ENCODE results near the gene LVRN. TPM values are rescaled to one million over a fixed set of nuclear protein-coding genes. Genes with fewer than 3 reads are reported as not detected.

LVRN gene
- total RNA-seq, 1 donor from 2014 or later = not detected

DNA sequence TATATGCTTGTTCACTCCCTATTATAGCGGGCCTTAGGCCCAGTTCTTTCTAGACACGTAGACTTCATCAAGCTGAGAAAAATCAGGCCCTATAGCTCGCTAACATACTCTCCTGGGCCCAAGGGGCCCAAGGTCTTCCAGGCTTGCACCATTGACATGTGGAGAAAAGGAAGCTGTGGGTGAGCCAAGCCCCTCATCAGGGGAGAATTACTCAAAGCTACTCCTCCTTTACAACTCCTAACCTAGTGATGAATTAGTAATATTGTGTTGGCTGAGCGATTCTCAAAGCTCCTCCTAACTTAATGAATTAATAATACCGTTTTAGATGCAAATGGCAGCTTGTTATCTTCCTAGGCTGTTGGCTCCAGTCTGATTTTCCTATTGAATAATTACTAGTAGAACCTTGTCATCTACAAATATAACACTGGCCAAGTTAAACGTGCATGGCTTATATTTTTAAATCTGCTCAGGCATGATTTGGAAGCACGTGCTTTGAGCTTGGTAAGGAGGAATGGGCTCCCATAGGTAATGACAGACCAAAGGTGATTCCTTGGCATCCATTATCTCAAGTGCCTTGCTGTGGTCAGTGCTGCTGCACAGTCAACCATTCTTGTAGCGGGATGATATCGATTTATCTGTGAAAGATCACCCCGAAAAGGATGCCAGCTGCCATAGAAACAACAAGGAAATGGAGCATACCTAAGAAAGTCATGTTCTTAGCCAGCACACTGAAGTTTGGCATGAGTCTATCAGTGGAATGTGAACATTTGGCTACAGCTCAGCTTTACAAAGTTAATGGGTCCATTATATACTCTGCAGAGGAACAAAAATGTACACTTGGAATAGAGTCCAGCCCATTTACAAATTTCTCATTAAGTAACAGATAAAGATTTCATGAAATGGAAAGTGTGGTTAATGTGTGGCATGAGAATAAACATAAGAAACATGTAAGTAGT lies 23.8 kb downstream of the LVRN start:
- no peak for DNase-seq (ENCODE audit: low read depth)
- H3K36me3 ChIP-seq (ENCODE audit: control insufficient read depth, insufficient read depth, low read length) = no peaks in the 10 kb centered on the region
- no peaks in the 10 kb centered on the region for H3K27me3 ChIP-seq (ENCODE audit: control insufficient read depth, insufficient read depth, low read length)
- H3K4me3 ChIP-seq (ENCODE audit: low read depth, low read length) = no peak overlapping the region
- TF ChIP-seq, protein P1, sequence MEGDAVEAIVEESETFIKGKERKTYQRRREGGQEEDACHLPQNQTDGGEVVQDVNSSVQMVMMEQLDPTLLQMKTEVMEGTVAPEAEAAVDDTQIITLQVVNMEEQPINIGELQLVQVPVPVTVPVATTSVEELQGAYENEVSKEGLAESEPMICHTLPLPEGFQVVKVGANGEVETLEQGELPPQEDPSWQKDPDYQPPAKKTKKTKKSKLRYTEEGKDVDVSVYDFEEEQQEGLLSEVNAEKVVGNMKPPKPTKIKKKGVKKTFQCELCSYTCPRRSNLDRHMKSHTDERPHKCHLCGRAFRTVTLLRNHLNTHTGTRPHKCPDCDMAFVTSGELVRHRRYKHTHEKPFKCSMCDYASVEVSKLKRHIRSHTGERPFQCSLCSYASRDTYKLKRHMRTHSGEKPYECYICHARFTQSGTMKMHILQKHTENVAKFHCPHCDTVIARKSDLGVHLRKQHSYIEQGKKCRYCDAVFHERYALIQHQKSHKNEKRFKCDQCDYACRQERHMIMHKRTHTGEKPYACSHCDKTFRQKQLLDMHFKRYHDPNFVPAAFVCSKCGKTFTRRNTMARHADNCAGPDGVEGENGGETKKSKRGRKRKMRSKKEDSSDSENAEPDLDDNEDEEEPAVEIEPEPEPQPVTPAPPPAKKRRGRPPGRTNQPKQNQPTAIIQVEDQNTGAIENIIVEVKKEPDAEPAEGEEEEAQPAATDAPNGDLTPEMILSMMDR (IDR thresholded peaks at IDR 0.05; ENCODE audit: insufficient read depth, low read length, poor library complexity, severe bottlenecking) = no peak

DNA sequence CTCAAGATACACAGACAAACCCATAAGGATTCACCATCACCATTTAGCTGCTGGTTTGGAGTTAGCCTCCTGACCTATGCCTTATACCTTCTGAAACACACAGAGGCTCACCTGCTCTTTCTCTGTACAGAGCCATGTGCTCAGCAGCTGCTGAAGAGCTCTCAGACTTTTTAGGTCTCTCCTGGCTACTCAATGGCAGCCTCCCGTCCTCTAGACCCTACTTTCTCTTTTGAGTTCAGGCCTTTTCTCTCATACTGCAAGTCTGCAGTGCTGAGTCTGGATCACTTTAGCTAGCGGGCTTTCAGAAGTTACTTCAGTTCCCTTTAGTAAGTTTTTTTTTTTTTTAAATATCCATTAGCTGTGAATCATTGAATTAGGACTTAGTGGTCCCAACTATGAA lies 25.7 kb downstream of the LVRN start:
- no peaks in the 10 kb centered on the region for H3K27me3 ChIP-seq (ENCODE audit: control insufficient read depth, insufficient read depth, low read length)
- DNase-seq (ENCODE audit: low read depth) = no peak
- H3K36me3 ChIP-seq (ENCODE audit: control insufficient read depth, insufficient read depth, low read length) = no peaks in the 10 kb centered on the region
- TF ChIP-seq, protein P1 (IDR thresholded peaks at IDR 0.05; ENCODE audit: insufficient read depth, low read length, poor library complexity, severe bottlenecking) = no peak
- no peak overlapping the region for H3K4me3 ChIP-seq (ENCODE audit: low read depth, low read length)

DNA sequence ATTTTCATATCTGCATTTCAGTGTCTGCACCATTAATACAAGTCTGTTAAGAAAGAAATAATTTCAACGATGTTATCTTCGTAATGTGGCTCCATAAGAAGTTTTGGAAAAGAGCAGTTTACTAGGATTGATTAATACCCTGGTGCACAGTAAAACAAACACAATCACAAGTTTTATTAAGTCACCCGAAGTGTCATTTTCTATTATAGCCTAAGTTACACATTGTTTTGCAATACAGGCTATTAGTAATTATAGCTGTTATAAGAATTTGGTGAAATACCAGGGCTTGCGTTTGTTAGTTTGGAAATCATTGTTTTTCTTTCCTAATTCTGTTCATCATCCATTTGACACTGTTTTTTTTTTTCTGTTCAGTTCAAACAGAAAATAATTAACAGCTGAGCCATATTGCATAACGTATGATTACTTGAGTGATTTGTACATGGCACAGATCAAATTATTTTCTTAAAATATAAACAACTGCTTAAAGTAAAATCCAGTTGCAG lies 30.6 kb downstream of the LVRN start:
- TF ChIP-seq, protein P1 (IDR thresholded peaks at IDR 0.05; ENCODE audit: insufficient read depth, low read length, poor library complexity, severe bottlenecking) = no peak
- no peaks in the 10 kb centered on the region for H3K36me3 ChIP-seq (ENCODE audit: control insufficient read depth, insufficient read depth, low read length)
- no peaks in the 10 kb centered on the region for H3K27me3 ChIP-seq (ENCODE audit: control insufficient read depth, insufficient read depth, low read length)
- no peak for DNase-seq (ENCODE audit: low read depth)
- no peak overlapping the region for H3K4me3 ChIP-seq (ENCODE audit: low read depth, low read length)

DNA sequence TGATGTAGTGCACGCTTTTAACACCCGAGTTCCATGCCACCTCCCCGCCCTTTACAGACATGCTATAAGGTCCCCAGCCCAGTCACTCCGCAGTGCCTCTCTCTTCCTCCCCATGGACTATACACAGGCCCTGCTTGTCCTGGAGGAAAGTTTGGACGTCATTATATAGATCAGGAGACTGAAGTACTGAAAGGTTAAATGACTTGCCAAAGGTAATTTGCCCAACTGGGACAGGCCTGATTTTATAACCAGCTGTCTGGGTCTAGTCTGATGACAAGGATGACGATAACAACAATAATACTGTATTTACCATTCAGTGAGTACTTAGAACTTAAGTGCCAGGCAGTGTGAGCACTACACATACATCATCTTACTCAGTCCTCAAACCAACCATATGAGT lies 33.1 kb downstream of the LVRN start:
- no peaks in the 10 kb centered on the region for H3K27me3 ChIP-seq (ENCODE audit: control insufficient read depth, insufficient read depth, low read length)
- no peak for DNase-seq (ENCODE audit: low read depth)
- H3K4me3 ChIP-seq (ENCODE audit: low read depth, low read length) = no peak overlapping the region
- H3K36me3 ChIP-seq (ENCODE audit: control insufficient read depth, insufficient read depth, low read length) = no peaks in the 10 kb centered on the region
- TF ChIP-seq, protein P1 (IDR thresholded peaks at IDR 0.05; ENCODE audit: insufficient read depth, low read length, poor library complexity, severe bottlenecking) = no peak

DNA sequence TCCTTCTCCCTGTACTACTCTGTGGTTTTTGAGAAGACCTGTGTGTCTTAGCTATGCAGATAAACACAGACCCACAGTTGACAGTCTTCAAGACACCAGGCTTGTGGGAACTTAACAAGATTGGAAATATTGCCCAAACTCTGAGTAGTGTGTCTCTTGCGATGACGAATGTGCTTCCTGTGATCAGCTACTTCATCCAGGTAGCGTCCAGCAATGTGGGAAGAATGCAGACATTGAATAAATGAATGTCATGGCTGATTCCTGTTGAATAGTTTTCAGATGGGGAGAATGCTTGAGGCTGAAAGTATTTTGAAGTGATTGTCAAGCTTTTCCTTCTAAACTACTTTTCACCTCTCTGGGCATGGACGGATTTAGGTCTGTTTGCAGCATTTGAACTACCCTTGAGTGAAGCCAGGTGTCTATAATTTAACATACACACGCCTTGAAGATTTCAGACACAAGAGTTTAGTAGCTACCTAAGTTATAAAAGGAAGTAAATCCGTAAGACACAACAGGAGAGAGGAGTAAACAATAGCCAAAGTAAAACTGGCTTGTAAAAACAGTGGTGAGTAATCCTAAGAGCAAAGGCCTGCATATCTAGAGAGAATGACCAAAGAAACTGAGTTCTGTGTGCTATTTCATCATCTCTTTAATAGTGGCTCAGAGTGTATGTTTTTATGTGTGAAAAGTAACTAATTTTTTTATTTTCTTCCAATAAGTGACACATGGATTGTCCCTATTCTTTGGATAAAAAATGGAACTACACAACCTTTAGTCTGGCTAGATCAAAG lies 40.0 kb downstream of the LVRN start:
- no peaks in the 10 kb centered on the region for H3K27me3 ChIP-seq (ENCODE audit: control insufficient read depth, insufficient read depth, low read length)
- no peak for DNase-seq (ENCODE audit: low read depth)
- no peak overlapping the region for H3K4me3 ChIP-seq (ENCODE audit: low read depth, low read length)
- H3K36me3 ChIP-seq (ENCODE audit: control insufficient read depth, insufficient read depth, low read length) = no peaks in the 10 kb centered on the region
- TF ChIP-seq, protein P1 (IDR thresholded peaks at IDR 0.05; ENCODE audit: insufficient read depth, low read length, poor library complexity, severe bottlenecking) = no peak

All from kidney epithelial cell (primary cell).